ENCODE data around the gene TMEM87A.

DNA sequence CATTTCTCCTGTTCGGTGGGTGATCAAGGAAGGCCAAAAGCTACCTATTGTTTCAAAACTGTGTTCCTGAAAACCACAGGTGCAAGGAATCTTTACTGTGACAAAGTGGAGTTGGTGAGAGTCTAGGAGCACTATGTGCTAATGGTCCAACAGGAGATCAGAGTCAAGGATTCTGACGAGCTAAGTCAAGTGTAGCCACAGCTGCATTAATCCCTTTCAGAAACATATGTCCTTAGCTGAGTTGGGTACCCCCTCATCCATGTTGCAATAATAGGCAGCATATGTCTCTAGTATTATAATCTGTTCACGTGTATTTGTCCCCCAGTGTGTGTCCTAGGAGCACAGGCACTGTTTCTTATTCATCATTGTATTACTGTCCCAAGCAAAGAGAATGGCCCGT lies 66.8 kb downstream of the TMEM87A start:
- TF ChIP-seq, protein P1, sequence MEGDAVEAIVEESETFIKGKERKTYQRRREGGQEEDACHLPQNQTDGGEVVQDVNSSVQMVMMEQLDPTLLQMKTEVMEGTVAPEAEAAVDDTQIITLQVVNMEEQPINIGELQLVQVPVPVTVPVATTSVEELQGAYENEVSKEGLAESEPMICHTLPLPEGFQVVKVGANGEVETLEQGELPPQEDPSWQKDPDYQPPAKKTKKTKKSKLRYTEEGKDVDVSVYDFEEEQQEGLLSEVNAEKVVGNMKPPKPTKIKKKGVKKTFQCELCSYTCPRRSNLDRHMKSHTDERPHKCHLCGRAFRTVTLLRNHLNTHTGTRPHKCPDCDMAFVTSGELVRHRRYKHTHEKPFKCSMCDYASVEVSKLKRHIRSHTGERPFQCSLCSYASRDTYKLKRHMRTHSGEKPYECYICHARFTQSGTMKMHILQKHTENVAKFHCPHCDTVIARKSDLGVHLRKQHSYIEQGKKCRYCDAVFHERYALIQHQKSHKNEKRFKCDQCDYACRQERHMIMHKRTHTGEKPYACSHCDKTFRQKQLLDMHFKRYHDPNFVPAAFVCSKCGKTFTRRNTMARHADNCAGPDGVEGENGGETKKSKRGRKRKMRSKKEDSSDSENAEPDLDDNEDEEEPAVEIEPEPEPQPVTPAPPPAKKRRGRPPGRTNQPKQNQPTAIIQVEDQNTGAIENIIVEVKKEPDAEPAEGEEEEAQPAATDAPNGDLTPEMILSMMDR (IDR thresholded peaks at IDR 0.05), result no peak
- TF ChIP-seq POLR2A (IDR thresholded peaks at IDR 0.05), result no peak
- no peak for TF ChIP-seq POLR2AphosphoS5 (IDR thresholded peaks at IDR 0.05)

Data from stomach (tissue), 4 donors.